ENCODE results near the gene LEMD3.

- no peak for TF ChIP-seq POLR2AphosphoS5 (IDR thresholded peaks at IDR 0.05; ENCODE audit: borderline replicate concordance, low read depth, low read length)
- TF ChIP-seq EZH2 (IDR thresholded peaks at IDR 0.05) = no peak
Measured at GRCh38 chr12:65152012-65152411, 17.4 kb upstream of the LEMD3 start.
